SK-N-SH (cell line): ENCODE data around the gene PCYT1B.

Experiments
- CTCF ChIP-seq: fragments of 200-600 bp; sonication (generic); IDR thresholded peaks from 2 replicates; pipeline ENCODE4 v1.6.1; 2017; ENCODE audit warnings: antibody characterized with exemption, mild to moderate bottlenecking, moderate library complexity
- EZH2phosphoT487 ChIP-seq: fragments of 200-600 bp; sonication (generic); IDR thresholded peaks from 2 replicates; pipeline ENCODE4 v1.6.1; 2017; ENCODE audit warnings: low read depth, mixed run types, mild to moderate bottlenecking, antibody characterized with exemption, moderate library complexity, borderline replicate concordance
- FOXJ3 ChIP-seq: sonication (generic); formaldehyde crosslinking; IDR thresholded peaks from 2 replicates; pipeline ENCODE4 v1.5.1; 2020; ENCODE audit warnings: mild to moderate bottlenecking, missing genetic modification reagents
- FOXM1 ChIP-seq: IDR thresholded peaks from 2 replicates; pipeline ENCODE4 v1.4.0; 2012; ENCODE audit warnings: low read depth, mild to moderate bottlenecking
- NFIC ChIP-seq: IDR thresholded peaks from 2 replicates; pipeline ENCODE4 v1.4.0; 2012; ENCODE audit warnings: borderline replicate concordance
- POLR2AphosphoS5 ChIP-seq: IDR thresholded peaks from 2 replicates; pipeline ENCODE4 v1.6.1; 2012; ENCODE audit warnings: low read depth, low read length
- RAD21 ChIP-seq: IDR thresholded peaks from 2 replicates; pipeline ENCODE4 v1.6.1; 2012; ENCODE audit warnings: mild to moderate bottlenecking, low read length
- RCOR1 ChIP-seq: fragments of 150-350 bp; IDR thresholded peaks from 2 replicates; pipeline ENCODE4 v1.6.1; 2017; ENCODE audit warnings: antibody characterized with exemption, low read length
- REST ChIP-seq: IDR thresholded peaks from 2 replicates; pipeline ENCODE4 v1.6.1; 2012; ENCODE audit warnings: mild to moderate bottlenecking, low read depth, low read length, moderate library complexity
- TAF1 ChIP-seq: IDR thresholded peaks from 2 replicates; pipeline ENCODE4 v1.6.1; 2012; ENCODE audit warnings: low read depth, mild to moderate bottlenecking, low read length, moderate library complexity, borderline replicate concordance
- ZBTB33 ChIP-seq: IDR thresholded peaks from 2 replicates; pipeline ENCODE4 v1.4.0; 2012; ENCODE audit warnings: low read depth, borderline replicate concordance

- TF ChIP-seq NFIC, result no peak
- no peak for TF ChIP-seq CTCF
- TF ChIP-seq POLR2AphosphoS5, result no peak
- no peak for TF ChIP-seq EZH2phosphoT487
- no peak for TF ChIP-seq FOXJ3 (CRISPR knock-in tag)
- no peak for TF ChIP-seq TAF1
- no peak for TF ChIP-seq FOXM1
- no peak for TF ChIP-seq ZBTB33
- TF ChIP-seq RAD21, result no peak
- no peak for TF ChIP-seq REST
- no peak for TF ChIP-seq RCOR1
These were observed 35.7 kb upstream of the PCYT1B start for GRCh38 chrX:24682739-24683432.
